GM12865 (cell line): Measurements from ENCODE around the gene MAD1L1.

Experiments used
- DNase-seq: peaks from one replicate; pipeline ENCODE4 v3.0.0; 2010; ENCODE audit warnings: low read depth
- H3K4me3 ChIP-seq: 2 replicates; pipeline ENCODE4 v1.5.1; 2011; ENCODE audit warnings: mild to moderate bottlenecking, low read depth, low read length, control low read depth
- TF ChIP-seq, protein P1 (sequence below): IDR thresholded peaks from 2 replicates; pipeline ENCODE4 v1.5.1; 2011; ENCODE audit warnings: low read length, control low read depth, low read depth, inconsistent platforms; ENCODE audit not compliant: insufficient read depth; ENCODE audit errors: missing control alignments

The MAD1L1 gene

DNA sequence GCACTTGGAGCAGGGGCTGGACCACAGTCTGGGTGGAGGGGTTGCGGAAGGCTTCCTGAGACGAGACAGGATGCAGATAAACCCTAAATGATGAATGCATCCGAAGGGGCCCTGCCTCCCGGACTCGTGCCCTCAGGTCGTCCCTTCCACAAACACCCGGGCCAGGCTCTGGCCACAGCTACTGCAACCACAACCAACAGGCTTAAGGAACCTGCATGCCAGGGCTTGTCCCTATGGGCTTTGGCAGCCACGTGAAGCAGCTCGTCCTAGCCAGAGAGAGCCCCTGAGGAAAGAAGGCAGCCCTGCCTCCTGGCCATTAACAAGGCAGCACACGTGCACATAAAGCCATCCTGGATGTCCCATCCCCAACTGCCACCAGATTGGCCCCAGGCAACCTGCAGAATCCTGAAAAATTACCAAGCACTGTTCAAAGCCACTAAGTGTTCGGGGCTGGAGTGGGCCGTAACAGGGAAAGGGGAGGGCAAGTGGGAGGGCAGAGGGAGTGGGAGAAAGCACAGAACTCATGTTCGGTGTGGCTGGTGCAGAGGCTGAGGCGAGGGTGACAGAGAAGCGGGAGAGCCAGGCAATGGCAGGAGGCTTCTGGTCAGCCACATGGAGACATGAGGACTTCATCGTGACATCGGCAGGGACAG lies 62.7 kb downstream of the MAD1L1 start:
- TF ChIP-seq, protein P1, sequence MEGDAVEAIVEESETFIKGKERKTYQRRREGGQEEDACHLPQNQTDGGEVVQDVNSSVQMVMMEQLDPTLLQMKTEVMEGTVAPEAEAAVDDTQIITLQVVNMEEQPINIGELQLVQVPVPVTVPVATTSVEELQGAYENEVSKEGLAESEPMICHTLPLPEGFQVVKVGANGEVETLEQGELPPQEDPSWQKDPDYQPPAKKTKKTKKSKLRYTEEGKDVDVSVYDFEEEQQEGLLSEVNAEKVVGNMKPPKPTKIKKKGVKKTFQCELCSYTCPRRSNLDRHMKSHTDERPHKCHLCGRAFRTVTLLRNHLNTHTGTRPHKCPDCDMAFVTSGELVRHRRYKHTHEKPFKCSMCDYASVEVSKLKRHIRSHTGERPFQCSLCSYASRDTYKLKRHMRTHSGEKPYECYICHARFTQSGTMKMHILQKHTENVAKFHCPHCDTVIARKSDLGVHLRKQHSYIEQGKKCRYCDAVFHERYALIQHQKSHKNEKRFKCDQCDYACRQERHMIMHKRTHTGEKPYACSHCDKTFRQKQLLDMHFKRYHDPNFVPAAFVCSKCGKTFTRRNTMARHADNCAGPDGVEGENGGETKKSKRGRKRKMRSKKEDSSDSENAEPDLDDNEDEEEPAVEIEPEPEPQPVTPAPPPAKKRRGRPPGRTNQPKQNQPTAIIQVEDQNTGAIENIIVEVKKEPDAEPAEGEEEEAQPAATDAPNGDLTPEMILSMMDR = no peak
- no peak overlapping the region for H3K4me3 ChIP-seq
- DNase-seq = no peak

DNA sequence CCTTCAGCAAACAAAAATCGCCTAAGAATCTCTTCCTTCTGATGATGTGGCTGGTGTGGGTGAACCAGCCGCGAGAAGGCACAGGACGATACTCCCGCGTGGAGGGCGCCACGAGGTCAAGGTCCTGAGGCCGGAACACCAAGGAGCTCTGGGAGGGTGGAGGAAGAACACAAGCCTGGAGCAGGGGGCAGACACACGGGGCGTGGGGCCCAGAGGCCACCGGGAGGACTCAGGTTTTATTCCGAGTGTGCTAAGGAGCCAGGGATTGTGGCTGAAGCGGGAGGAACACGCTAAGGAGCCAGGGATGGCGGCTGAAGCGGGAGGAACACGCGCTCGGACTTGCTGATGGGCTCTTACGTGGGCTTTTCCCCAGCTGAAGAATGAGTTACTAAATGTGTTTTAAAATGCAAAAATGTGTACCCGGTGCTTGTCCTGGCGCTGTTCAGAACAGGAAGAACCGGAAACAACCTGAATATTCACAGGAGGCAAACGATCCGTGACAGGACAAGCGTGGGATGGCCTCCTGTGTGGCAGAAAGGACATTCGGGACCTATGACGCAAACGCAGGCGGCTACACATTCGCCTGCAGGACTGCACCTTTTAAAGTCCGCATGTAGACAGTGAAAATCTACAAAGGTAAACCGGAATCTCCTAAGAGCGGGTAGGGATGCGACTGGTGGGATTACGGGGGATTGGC lies 64.0 kb downstream of the MAD1L1 start:
- no peak for DNase-seq
- no peak overlapping the region for H3K4me3 ChIP-seq
- TF ChIP-seq, protein P1 = no peak

DNA sequence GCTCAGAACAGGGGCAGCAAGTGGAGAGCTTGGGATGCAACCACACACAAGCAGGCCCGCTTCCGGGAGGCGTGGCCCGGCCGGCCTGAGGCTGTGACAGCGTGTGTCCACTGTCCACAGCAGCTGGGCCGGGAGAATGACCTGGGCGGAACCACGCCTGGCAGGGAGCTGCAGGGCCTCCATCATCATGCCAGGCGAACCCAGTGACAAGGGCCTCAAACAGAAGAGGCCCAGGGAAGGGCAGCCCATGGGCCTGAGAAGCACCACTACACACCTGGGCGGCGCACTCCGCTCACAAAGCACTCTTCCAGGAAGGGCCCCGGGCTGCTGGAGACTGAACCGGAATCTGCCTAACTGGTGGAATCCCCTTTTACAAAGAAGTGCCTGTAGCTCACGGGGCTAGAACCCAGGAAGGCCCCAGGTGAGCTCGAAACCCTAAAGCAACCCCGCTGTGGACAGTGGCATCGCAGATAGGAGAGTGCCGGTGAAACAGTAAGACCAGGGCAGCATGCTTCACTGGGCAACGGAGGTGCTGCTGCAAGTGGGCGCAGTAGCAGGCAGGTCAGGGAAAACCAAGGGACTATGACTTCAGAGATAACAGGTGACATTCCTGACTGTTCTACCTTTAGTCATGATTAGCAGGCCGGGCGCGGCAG lies 66.0 kb downstream of the MAD1L1 start:
- DNase-seq = no peak
- TF ChIP-seq, protein P1 = no peak
- H3K4me3 ChIP-seq = no peak overlapping the region

DNA sequence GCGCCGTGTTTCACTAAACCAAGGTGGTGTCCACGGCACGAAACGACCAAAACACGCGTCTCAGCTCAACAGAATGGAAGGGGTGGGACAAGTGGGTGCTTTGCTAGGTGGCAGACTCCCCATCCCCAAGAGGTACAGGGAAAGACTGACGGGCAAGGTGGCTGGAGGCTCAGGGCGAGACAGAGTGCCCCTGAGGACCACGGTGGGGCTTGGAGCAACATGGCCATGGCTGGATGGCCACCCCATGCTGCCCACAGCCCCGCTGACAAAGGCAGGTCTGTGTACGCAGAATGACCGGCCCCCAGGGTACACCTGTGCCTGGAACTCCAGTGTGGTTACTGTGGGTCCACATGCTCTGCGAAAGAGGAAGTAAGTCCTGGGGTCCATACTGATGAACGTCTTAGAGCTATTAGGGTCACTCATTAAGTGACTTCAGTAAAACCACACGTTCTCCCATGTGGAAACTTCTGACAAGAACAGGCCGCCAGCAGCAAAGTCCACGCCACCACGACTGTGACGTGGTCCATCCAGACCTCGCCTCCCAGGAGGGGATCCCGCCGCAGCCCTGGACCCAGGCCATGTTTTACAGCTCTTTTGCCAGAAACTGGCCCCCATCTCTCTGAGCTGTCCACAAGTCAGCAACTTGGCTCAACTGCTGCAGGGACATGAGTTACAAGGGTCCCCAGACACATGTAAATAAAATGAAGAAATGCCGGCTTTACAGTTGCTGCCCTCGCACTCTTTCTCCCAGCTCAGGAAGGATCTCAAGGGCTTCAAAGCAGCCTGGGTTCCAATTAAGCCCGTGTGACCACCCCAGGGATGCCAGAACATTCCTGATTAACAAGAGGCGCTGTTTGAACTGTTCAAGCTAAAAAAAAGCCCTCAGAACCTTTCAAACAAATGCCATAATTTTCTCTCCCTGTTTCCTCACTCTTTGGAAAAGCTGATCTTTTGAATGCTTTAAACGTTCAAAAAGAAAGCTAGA lies 66.8 kb downstream of the MAD1L1 start:
- TF ChIP-seq, protein P1 = no peak
- DNase-seq = peak; percentile 77
- H3K4me3 ChIP-seq = no peak overlapping the region

DNA sequence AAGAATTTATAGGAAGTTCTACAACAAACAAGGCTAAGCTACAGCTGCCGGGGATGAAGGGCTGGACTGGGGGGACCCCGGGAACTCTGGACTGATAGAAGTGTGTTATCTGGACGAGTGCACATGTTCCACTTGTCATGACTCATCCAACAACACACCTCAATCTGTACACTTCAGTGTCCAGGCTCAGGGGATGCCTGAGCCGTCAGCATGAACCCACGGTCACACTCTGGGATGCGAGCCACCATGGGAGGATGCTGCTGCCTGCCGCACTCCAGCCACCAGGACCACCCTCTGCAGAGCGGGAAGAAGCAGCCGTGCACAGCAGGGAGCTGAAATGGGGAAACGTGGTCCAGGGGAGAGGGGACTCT lies 67.5 kb downstream of the MAD1L1 start:
- DNase-seq = no peak
- TF ChIP-seq, protein P1 = no peak
- no peak overlapping the region for H3K4me3 ChIP-seq

DNA sequence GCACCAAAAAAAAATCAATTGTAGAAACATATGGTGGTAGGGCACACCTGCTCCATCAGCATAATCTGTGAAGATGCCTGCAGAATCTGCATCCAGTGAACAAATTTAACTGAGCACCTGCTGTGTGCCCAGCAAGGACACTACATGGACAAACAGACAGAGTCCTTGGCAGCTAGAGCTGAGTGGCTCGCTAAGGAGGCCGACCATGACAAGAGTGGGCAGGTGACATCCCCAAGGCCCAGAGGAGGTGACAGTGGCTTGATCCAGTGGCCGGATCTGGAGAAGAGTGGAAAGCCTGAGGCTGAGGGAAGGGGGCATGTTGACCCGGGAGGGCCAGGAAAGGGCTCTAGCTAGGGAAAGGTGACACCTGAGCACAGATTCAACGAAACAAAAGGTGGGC lies 68.1 kb downstream of the MAD1L1 start:
- no peak for DNase-seq
- H3K4me3 ChIP-seq = no peak overlapping the region
- TF ChIP-seq, protein P1 = no peak
